Measurements from ENCODE around the gene FUT3.

FUT3 gene

GRCh38 chr19:5882421-5882968, 31.2 kb upstream of the FUT3 start:
- no peak overlapping the region for H3K27ac ChIP-seq
- in situ Hi-C loops (cut with HindIII; ENCODE audit: low pct_ligation_motif_present, low sequenced_read_pairs) = no loop called here
- H3K36me3 ChIP-seq (replicated peaks) = no peaks in the 10 kb centered on the region
- H3K4me3 ChIP-seq (ENCODE audit: low read depth, low read length) = no peak overlapping the region
- no peak for TF ChIP-seq CTCF (IDR thresholded peaks at IDR 0.05; ENCODE audit: low read depth, low read length, missing control alignments)
- DNase-seq = no peak
- no peaks in the 10 kb centered on the region for H3K27me3 ChIP-seq (replicated peaks)

GRCh38 chr19:5881543-5882299, 30.5 kb upstream of the FUT3 start:
- in situ Hi-C loops (cut with HindIII; ENCODE audit: low pct_ligation_motif_present, low sequenced_read_pairs) = no loop called here
- Histone ChIP-seq H3K27ac (no peak overlapping the region), H3K4me3 (ENCODE audit: low read depth, low read length) (no peak overlapping the region), H3K36me3 (replicated peaks) (no peaks in the 10 kb centered on the region), H3K27me3 (replicated peaks) (no peaks in the 10 kb centered on the region)
- TF ChIP-seq CTCF (IDR thresholded peaks at IDR 0.05; ENCODE audit: low read depth, low read length, missing control alignments) = no peak
- DNase-seq = no peak

GRCh38 chr19:5880604-5881078, 29.4 kb upstream of the FUT3 start:
- Histone ChIP-seq H3K4me3 (ENCODE audit: low read depth, low read length) (no peak overlapping the region), H3K27ac (no peak overlapping the region), H3K36me3 (replicated peaks) (no peaks in the 10 kb centered on the region), H3K27me3 (replicated peaks) (no peaks in the 10 kb centered on the region)
- peak; percentile 56 for DNase-seq
- in situ Hi-C loops (cut with HindIII; ENCODE audit: low pct_ligation_motif_present, low sequenced_read_pairs) = no loop called here
- no peak for TF ChIP-seq CTCF (IDR thresholded peaks at IDR 0.05; ENCODE audit: low read depth, low read length, missing control alignments)

- in situ Hi-C loops (cut with HindIII; ENCODE audit: low pct_ligation_motif_present, low sequenced_read_pairs) = no loop called here
- Histone ChIP-seq H3K36me3 (replicated peaks) (no peaks in the 10 kb centered on the region), H3K27me3 (replicated peaks) (no peaks in the 10 kb centered on the region), H3K27ac (no peak overlapping the region), H3K4me3 (ENCODE audit: low read depth, low read length) (no peak overlapping the region)
- no peak for TF ChIP-seq CTCF (IDR thresholded peaks at IDR 0.05; ENCODE audit: low read depth, low read length, missing control alignments)
- no peak for DNase-seq
Measured at GRCh38 chr19:5880196-5880595, 28.9 kb upstream of the FUT3 start.

GRCh38 chr19:5877882-5878281, 26.6 kb upstream of the FUT3 start:
- in situ Hi-C loops (cut with HindIII; ENCODE audit: low pct_ligation_motif_present, low sequenced_read_pairs) = no loop called here
- no peak for DNase-seq
- Histone ChIP-seq H3K27ac (no peak overlapping the region), H3K27me3 (replicated peaks) (no peaks in the 10 kb centered on the region), H3K4me3 (ENCODE audit: low read depth, low read length) (no peak overlapping the region), H3K36me3 (replicated peaks) (no peaks in the 10 kb centered on the region)
- no peak for TF ChIP-seq CTCF (IDR thresholded peaks at IDR 0.05; ENCODE audit: low read depth, low read length, missing control alignments)

Data from brain microvascular endothelial cell (primary cell).